Mesenchymal stem cell (in vitro differentiated cells and primary cell): ENCODE measurements around the gene GARIN5A.

Experiments
- DNase-seq: peaks from one replicate; pipeline ENCODE4 v3.0.0-alpha.2; 2013
- H2AFZ ChIP-seq: one replicate; pipeline ENCODE4 v1.6.1; 2013; ENCODE audit warnings: low read depth, mild to moderate bottlenecking, control low read depth, inconsistent platforms, low read length, moderate library complexity
- H2AK5ac ChIP-seq: 2 replicates; pipeline ENCODE4 v1.6.1; 2013; ENCODE audit warnings: low read length, moderate library complexity, mild to moderate bottlenecking, inconsistent platforms; ENCODE audit not compliant: severe bottlenecking
- H2BK120ac ChIP-seq: one replicate; pipeline ENCODE4 v1.6.1; 2013; ENCODE audit warnings: low read depth, mild to moderate bottlenecking, inconsistent platforms, low read length, moderate library complexity
- H2BK12ac ChIP-seq, 2 experiments: one replicate each; pipeline ENCODE4 v1.6.1; 2013; ENCODE audit warnings: inconsistent platforms in 2 of 2, low read length in 2 of 2, mild to moderate bottlenecking in 2 of 2, moderate library complexity in 2 of 2, control low read depth in 1 of 2
- H2BK15ac ChIP-seq: one replicate; pipeline ENCODE4 v1.6.1; 2013; ENCODE audit warnings: mild to moderate bottlenecking, low read depth, inconsistent platforms; ENCODE audit not compliant: poor library complexity, severe bottlenecking
- H2BK5ac ChIP-seq: 2 replicates; pipeline ENCODE4 v1.6.1; 2013; ENCODE audit warnings: low read depth, mild to moderate bottlenecking, low read length, control low read depth, inconsistent platforms; ENCODE audit not compliant: poor library complexity, severe bottlenecking
- H3K14ac ChIP-seq, 2 experiments: one replicate each; pipeline ENCODE4 v1.6.1; 2013; ENCODE audit warnings: inconsistent platforms in 2 of 2, low read length in 2 of 2, control low read depth in 1 of 2, mild to moderate bottlenecking in 1 of 2, moderate library complexity in 1 of 2
- H3K18ac ChIP-seq, 2 experiments: one replicate each; pipeline ENCODE4 v1.6.1; 2013; ENCODE audit warnings: inconsistent platforms in 2 of 2, low read length in 2 of 2, control low read depth in 1 of 2, low read depth in 1 of 2, mild to moderate bottlenecking in 1 of 2
- H3K23ac ChIP-seq, 2 experiments: one replicate each; pipeline ENCODE4 v1.6.1; 2013; ENCODE audit warnings: inconsistent platforms in 2 of 2, low read length in 2 of 2, mild to moderate bottlenecking in 2 of 2, moderate library complexity in 2 of 2, control low read depth in 1 of 2
- H3K27ac ChIP-seq: 2 replicates; pipeline ENCODE4 v1.5.1; 2013; ENCODE audit warnings: mild to moderate bottlenecking, moderate library complexity, low read length, control low read depth, inconsistent platforms; ENCODE audit not compliant: poor library complexity, severe bottlenecking
- H3K27me3 ChIP-seq, 2 experiments: 2 replicates each; pipeline versions ENCODE4 v1.6.1 to v1.7.0; 2013; ENCODE audit warnings: low read length in 2 of 2, mild to moderate bottlenecking in 2 of 2, moderate library complexity in 2 of 2, control low read depth in 1 of 2, inconsistent platforms in 1 of 2; ENCODE audit not compliant: control insufficient read depth in 1 of 2, insufficient read depth in 1 of 2
- H3K36me3 ChIP-seq, 2 experiments: 2 replicates each; pipeline versions ENCODE4 v1.6.1 to v1.7.0; 2013; ENCODE audit warnings: low read length in 2 of 2, control low read depth in 1 of 2, inconsistent platforms in 1 of 2, low read depth in 1 of 2, mild to moderate bottlenecking in 1 of 2; ENCODE audit not compliant: insufficient read depth in 2 of 2, control insufficient read depth in 1 of 2
- H3K4ac ChIP-seq, 2 experiments: one replicate each; pipeline ENCODE4 v1.6.1; 2013; ENCODE audit warnings: inconsistent platforms in 2 of 2, low read length in 2 of 2, mild to moderate bottlenecking in 2 of 2, moderate library complexity in 2 of 2, control low read depth in 1 of 2, low read depth in 1 of 2
- H3K4me1 ChIP-seq: 2 replicates; pipeline ENCODE4 v1.6.1; 2013; ENCODE audit warnings: low read depth, low read length, control low read depth; ENCODE audit not compliant: control insufficient read depth, insufficient read depth
- H3K4me2 ChIP-seq: 2 replicates; pipeline ENCODE4 v1.6.1; 2013; ENCODE audit warnings: low read length, mild to moderate bottlenecking, inconsistent platforms; ENCODE audit not compliant: poor library complexity, severe bottlenecking
- H3K4me3 ChIP-seq, 2 experiments: 2 replicates each; pipeline versions ENCODE4 v1.5.1 to v1.7.0; 2013; ENCODE audit warnings: low read length in 2 of 2, mild to moderate bottlenecking in 2 of 2, control low read depth in 1 of 2, low read depth in 1 of 2; ENCODE audit not compliant: insufficient read depth in 1 of 2
- H3K79me1 ChIP-seq: replicated peaks from 2 replicates; pipeline ENCODE4 v1.6.1; 2013; ENCODE audit warnings: mild to moderate bottlenecking, control low read depth, low read length, inconsistent platforms; ENCODE audit not compliant: poor library complexity, severe bottlenecking
- H3K9ac ChIP-seq: 2 replicates; pipeline ENCODE4 v1.7.0; 2013; ENCODE audit warnings: mild to moderate bottlenecking, low read length, moderate library complexity
- H3K9me3 ChIP-seq: 2 replicates; pipeline ENCODE4 v1.7.0; 2013; ENCODE audit warnings: mild to moderate bottlenecking, low read length; ENCODE audit not compliant: control insufficient read depth
- H4K8ac ChIP-seq: one replicate; pipeline ENCODE4 v1.6.1; 2013; ENCODE audit warnings: inconsistent platforms, mild to moderate bottlenecking, low read length, moderate library complexity
- H4K91ac ChIP-seq: one replicate; pipeline ENCODE4 v1.6.1; 2013; ENCODE audit warnings: mild to moderate bottlenecking, low read length, inconsistent platforms
- WGBS: methylation state at CpG from one replicate; pipeline ENCODE4 v1.1.7; 2013; ENCODE audit warnings: mixed read lengths; 5-methylcytosine and 5-hydroxymethylcytosine counted together

GARIN5A gene

DNA sequence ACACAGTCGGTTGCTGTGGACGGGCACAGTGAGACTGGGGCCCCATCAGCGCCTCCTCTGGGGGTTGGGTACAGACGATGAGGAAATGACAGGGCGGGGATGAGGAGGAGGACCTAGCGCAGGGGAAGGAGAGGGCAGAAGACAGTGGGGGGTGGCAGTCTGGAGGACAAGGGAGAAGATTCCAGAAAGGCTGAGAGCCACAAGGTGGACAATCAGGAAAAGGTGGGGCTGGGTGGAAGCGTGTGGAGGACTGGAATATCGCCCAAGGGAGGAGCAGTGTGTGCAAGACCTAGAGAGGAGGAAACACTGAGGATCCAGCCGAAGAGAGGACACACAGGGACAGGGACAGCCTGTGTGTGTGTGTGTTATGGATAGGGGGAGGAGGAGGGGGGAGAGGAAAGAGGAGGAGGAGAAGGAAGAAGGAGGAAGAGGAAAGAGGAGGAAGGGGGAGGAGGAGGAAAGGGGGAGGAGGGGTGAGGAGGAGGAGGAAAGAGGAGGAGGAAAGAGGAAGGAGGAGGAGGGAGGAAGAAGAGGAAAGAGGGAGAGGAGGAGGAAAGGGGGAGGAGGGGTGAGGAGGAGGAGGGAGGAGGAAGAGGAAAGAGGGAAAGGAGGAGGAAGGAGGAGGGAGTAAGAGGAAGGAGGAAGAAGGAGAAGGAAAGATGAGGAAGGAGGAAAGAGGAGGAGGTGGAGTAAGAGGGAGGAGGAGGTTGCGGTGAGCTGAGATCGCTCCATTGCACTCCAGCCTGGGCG, 15.8 kb upstream of the GARIN5A start:
- Histone ChIP-seq H2BK12ac (no peak overlapping the region), H4K91ac (no peak overlapping the region), H2AK5ac (no peak overlapping the region), H3K4me2 (no peak overlapping the region), H3K18ac (no peak overlapping the region), H3K36me3 (peaks cover 0 to 14% of the 10 kb centered on the region in 2 experiments), H2BK5ac (no peak overlapping the region), H4K8ac (no peak overlapping the region), H3K4me1 (peaks cover 2% of the 10 kb centered on the region), H3K79me1 (peaks cover 1% of the 10 kb centered on the region), H3K9me3 (peaks cover 2% of the 10 kb centered on the region), H3K4me3 (no peak overlapping the region), H3K4ac (no peak overlapping the region), H2BK15ac (no peak overlapping the region), H3K14ac (no peak overlapping the region), H2BK120ac (no peak overlapping the region), H3K9ac (no peak overlapping the region), H2AFZ (no peak overlapping the region), H3K27ac (no peak overlapping the region), H3K27me3 (peaks cover 12 to 78% of the 10 kb centered on the region in 2 experiments), H3K23ac (no peak overlapping the region)
- WGBS, result 17% methylated on average over 9 of the region's 12 CpGs
- peak; percentile 17 for DNase-seq

GRCh38 chr19:50490991-50491472, 14.4 kb upstream of the GARIN5A start:
- WGBS, result 69% methylated on average over 26 of the region's 26 CpGs
- no peak overlapping the region for H2AFZ ChIP-seq

GRCh38 chr19:50490411-50490811, 13.8 kb upstream of the GARIN5A start:
- H3K14ac ChIP-seq, result no peak overlapping the region
- 81% methylated on average over 13 of the region's 18 CpGs for WGBS
- H3K36me3 ChIP-seq, result peaks cover 0 to 15% of the 10 kb centered on the region in 2 experiments

More at GRCh38 chr19:50490991-50491472, 14.4 kb upstream of the GARIN5A start:
- peaks cover 1% of the 10 kb centered on the region for H3K79me1 ChIP-seq
- H2BK12ac ChIP-seq, result no peak overlapping the region
- no peak for DNase-seq
- peaks cover 0 to 11% of the 10 kb centered on the region in 2 experiments for H3K36me3 ChIP-seq
- H2BK15ac ChIP-seq, result no peak overlapping the region
- no peak overlapping the region for H3K23ac ChIP-seq
- no peak overlapping the region for H3K9ac ChIP-seq
- no peak overlapping the region for H2BK5ac ChIP-seq
- no peak overlapping the region for H4K91ac ChIP-seq
- H3K27me3 ChIP-seq, result peaks cover 17 to 70% of the 10 kb centered on the region in 2 experiments
- H3K18ac ChIP-seq, result no peak overlapping the region
- no peak overlapping the region for H3K4me2 ChIP-seq
- no peak overlapping the region for H3K4ac ChIP-seq
- peaks cover 7% of the 10 kb centered on the region for H3K9me3 ChIP-seq
- peaks cover 2% of the 10 kb centered on the region for H3K4me1 ChIP-seq
- no peak overlapping the region for H3K4me3 ChIP-seq
- H3K27ac ChIP-seq, result no peak overlapping the region
- H4K8ac ChIP-seq, result no peak overlapping the region
- H2AK5ac ChIP-seq, result no peak overlapping the region
- no peak overlapping the region for H3K14ac ChIP-seq
- no peak overlapping the region for H2BK120ac ChIP-seq

GRCh38 chr19:50489461-50490011, 12.9 kb upstream of the GARIN5A start:
- Histone ChIP-seq H2AK5ac (no peak overlapping the region), H2BK12ac (no peak overlapping the region), H3K18ac (no peak overlapping the region), H3K79me1 (peaks cover 4% of the 10 kb centered on the region), H3K4me3 (no peak overlapping the region), H2BK15ac (no peak overlapping the region), H3K23ac (no peak overlapping the region), H4K8ac (no peak overlapping the region), H3K27ac (no peak overlapping the region), H3K14ac (no peak overlapping the region), H3K4me1 (peaks cover 2% of the 10 kb centered on the region), H3K36me3 (peaks cover 0 to 23% of the 10 kb centered on the region in 2 experiments), H2AFZ (no peak overlapping the region), H3K4ac (no peak overlapping the region), H2BK120ac (no peak overlapping the region), H2BK5ac (no peak overlapping the region), H3K9me3 (peaks cover 7% of the 10 kb centered on the region), H4K91ac (no peak overlapping the region), H3K9ac (no peak overlapping the region), H3K27me3 (peaks cover 17 to 61% of the 10 kb centered on the region in 2 experiments), H3K4me2 (no peak overlapping the region)
- DNase-seq, result no peak
- WGBS, result 57% methylated on average over 22 of the region's 24 CpGs

More at GRCh38 chr19:50490411-50490811, 13.8 kb upstream of the GARIN5A start:
- Histone ChIP-seq H2BK120ac (no peak overlapping the region), H4K91ac (no peak overlapping the region), H3K18ac (no peak overlapping the region), H2BK5ac (no peak overlapping the region), H3K4me2 (no peak overlapping the region), H2BK12ac (no peak overlapping the region), H3K27me3 (peaks cover 17 to 70% of the 10 kb centered on the region in 2 experiments), H3K23ac (no peak overlapping the region), H2BK15ac (no peak overlapping the region), H2AFZ (no peak overlapping the region), H4K8ac (no peak overlapping the region), H3K27ac (no peak overlapping the region), H3K4ac (no peak overlapping the region), H3K9me3 (peaks cover 7% of the 10 kb centered on the region), H3K4me1 (peaks cover 2% of the 10 kb centered on the region), H2AK5ac (no peak overlapping the region), H3K9ac (no peak overlapping the region), H3K79me1 (peaks cover 4% of the 10 kb centered on the region), H3K4me3 (no peak overlapping the region)
- DNase-seq, result no peak
